Suprapubic skin (tissue), 4 donors: ENCODE data around the gene TNNI3. TPM values are rescaled to one million over a fixed set of nuclear protein-coding genes. Genes with fewer than 3 reads are reported as not detected.

ENCODE experiments used
- DNase-seq, 2 donors: peaks; one replicate each; pipeline ENCODE4 v3.0.0-alpha.2; 2019; ENCODE audit warnings: low spot score in 2 of 2
- H3K27ac ChIP-seq: fragments of 200-600 bp; sonication (generic); one replicate; pipeline ENCODE4 v1.5.1; 2019
- H3K27me3 ChIP-seq: fragments of 200-600 bp; sonication (generic); one replicate; pipeline ENCODE4 v1.5.1; 2019
- H3K36me3 ChIP-seq: fragments of 200-600 bp; sonication (generic); one replicate; pipeline ENCODE4 v1.5.1; 2019
- H3K4me1 ChIP-seq: fragments of 200-600 bp; sonication (generic); one replicate; pipeline ENCODE4 v1.5.1; 2019
- H3K4me3 ChIP-seq: fragments of 200-600 bp; sonication (generic); one replicate; pipeline ENCODE4 v1.5.1; 2019; ENCODE audit warnings: mild to moderate bottlenecking
- H3K9me3 ChIP-seq: fragments of 200-600 bp; sonication (generic); one replicate; pipeline ENCODE4 v1.5.1; 2019
- CTCF ChIP-seq, 2 donors: fragments of 200-600 bp in 1 of 2; fragments of 450-650 bp in 1 of 2; sonication (generic) in 1 of 2; IDR thresholded peaks; one replicate each; pipeline ENCODE4 v1.5.1; 2016 to 2019; ENCODE audit warnings: antibody characterized with exemption in 2 of 2, mild to moderate bottlenecking in 1 of 2, moderate library complexity in 1 of 2
- EP300 ChIP-seq: sonication (generic); formaldehyde crosslinking; IDR thresholded peaks from one replicate; pipeline ENCODE4 v1.6.1; 2017; ENCODE audit warnings: antibody characterized with exemption
- POLR2A ChIP-seq, 2 donors: fragments of 450-650 bp; IDR thresholded peaks; one replicate each; pipeline ENCODE4 v1.6.1; 2017; ENCODE audit warnings: antibody characterized with exemption in 2 of 2, mild to moderate bottlenecking in 2 of 2, moderate library complexity in 2 of 2
- POLR2AphosphoS5 ChIP-seq, 3 donors: sonication (generic); formaldehyde crosslinking; IDR thresholded peaks; one replicate each; pipeline ENCODE4 v1.6.1; 2017; ENCODE audit warnings: antibody characterized with exemption in 3 of 3
- WGBS: methylation state at CpG from one replicate; pipeline ENCODE4 v1.1.5; 2018; 5-methylcytosine and 5-hydroxymethylcytosine counted together
- total RNA-seq, 4 donors: library from RNA; depleted of rRNA; stranded (reverse); fragments of >200 nt; gene quantifications; one replicate each; pipeline ENCODE4 v1.1.0, GENCODE V29; 2016

The TNNI3 gene
- total RNA-seq, 4 donors from 2014 or later, result 1.7 to 4.7 (median 3.2) TPM

GRCh38 chr19:55197528-55197927 is 40.0 kb upstream of the TNNI3 start:
- Histone ChIP-seq H3K9me3 (no peaks in the 10 kb centered on the region), H3K4me3 (no peak overlapping the region), H3K27me3 (peaks cover 21% of the 10 kb centered on the region), H3K4me1 (no peaks in the 10 kb centered on the region), H3K36me3 (no peaks in the 10 kb centered on the region), H3K27ac (no peak overlapping the region)
- 68% methylated on average over 4 of the region's 4 CpGs for WGBS
- no peak for DNase-seq
- TF ChIP-seq POLR2A (IDR thresholded peaks at IDR 0.05) (no peak), CTCF (IDR thresholded peaks at IDR 0.05) (no peak), EP300 (no peak), POLR2AphosphoS5 (IDR thresholded peaks at IDR 0.05) (no peak)

GRCh38 chr19:55196803-55197202 is 39.3 kb upstream of the TNNI3 start:
- H3K4me1 ChIP-seq, result no peaks in the 10 kb centered on the region
- no peak overlapping the region for H3K27ac ChIP-seq
- H3K9me3 ChIP-seq, result no peaks in the 10 kb centered on the region
- no peaks in the 10 kb centered on the region for H3K36me3 ChIP-seq
- peaks cover 21% of the 10 kb centered on the region for H3K27me3 ChIP-seq
- no peak overlapping the region for H3K4me3 ChIP-seq
- no peak for DNase-seq
- 90% methylated on average over 10 of the region's 10 CpGs for WGBS
- TF ChIP-seq POLR2A (IDR thresholded peaks at IDR 0.05) (no peak), POLR2AphosphoS5 (IDR thresholded peaks at IDR 0.05) (no peak), EP300 (no peak), CTCF (IDR thresholded peaks at IDR 0.05) (no peak)

- Histone ChIP-seq H3K36me3 (no peaks in the 10 kb centered on the region), H3K27ac (no peak overlapping the region), H3K4me1 (peaks cover 14% of the 10 kb centered on the region), H3K9me3 (no peaks in the 10 kb centered on the region), H3K4me3 (no peak overlapping the region), H3K27me3 (peaks cover 11% of the 10 kb centered on the region)
- no peak for DNase-seq
- 74% methylated on average over 12 of the region's 12 CpGs for WGBS
- TF ChIP-seq POLR2A (IDR thresholded peaks at IDR 0.05), result no peak
- no peak for TF ChIP-seq POLR2AphosphoS5 (IDR thresholded peaks at IDR 0.05)
- no peak for TF ChIP-seq EP300
- TF ChIP-seq CTCF (IDR thresholded peaks at IDR 0.05), result no peak
Measured at GRCh38 chr19:55193481-55193880, 35.9 kb upstream of the TNNI3 start.

GRCh38 chr19:55189403-55189835 is 31.9 kb upstream of the TNNI3 start:
- DNase-seq, result peak in 1 of 2 donors; percentile 84
- TF ChIP-seq EP300, result no peak
- TF ChIP-seq POLR2AphosphoS5 (IDR thresholded peaks at IDR 0.05), result peak in 2 of 3 donors; percentile 26 to 90
- no peak overlapping the region for H3K4me3 ChIP-seq
- 34% methylated on average over 15 of the region's 15 CpGs for WGBS
- H3K9me3 ChIP-seq, result no peaks in the 10 kb centered on the region
- H3K27ac ChIP-seq, result peak overlapping the region; percentile 76
- peaks cover 17% of the 10 kb centered on the region for H3K4me1 ChIP-seq
- peaks cover 19% of the 10 kb centered on the region for H3K27me3 ChIP-seq
- no peaks in the 10 kb centered on the region for H3K36me3 ChIP-seq

- TF ChIP-seq EP300, result no peak
- Histone ChIP-seq H3K27me3 (peaks cover 22% of the 10 kb centered on the region), H3K27ac (peak overlapping the region; percentile 76), H3K4me3 (no peak overlapping the region), H3K4me1 (peaks cover 17% of the 10 kb centered on the region), H3K9me3 (no peaks in the 10 kb centered on the region), H3K36me3 (no peaks in the 10 kb centered on the region)
- DNase-seq, result no peak
- 47% methylated on average over 8 of the region's 8 CpGs for WGBS
Measured at GRCh38 chr19:55188625-55189024, 31.1 kb upstream of the TNNI3 start.

GRCh38 chr19:55186080-55186479 is 28.5 kb upstream of the TNNI3 start:
- H3K27me3 ChIP-seq, result peaks cover 44% of the 10 kb centered on the region
- WGBS, result 100% methylated on average over 1 of the region's 12 CpGs
- no peaks in the 10 kb centered on the region for H3K9me3 ChIP-seq
- TF ChIP-seq POLR2A (IDR thresholded peaks at IDR 0.05), result no peak
- TF ChIP-seq POLR2AphosphoS5 (IDR thresholded peaks at IDR 0.05), result no peak
- TF ChIP-seq EP300, result no peak
- no peak for TF ChIP-seq CTCF (IDR thresholded peaks at IDR 0.05)
- H3K4me3 ChIP-seq, result no peak overlapping the region
- H3K36me3 ChIP-seq, result no peaks in the 10 kb centered on the region
- DNase-seq, result no peak
- H3K4me1 ChIP-seq, result peaks cover 17% of the 10 kb centered on the region
- no peak overlapping the region for H3K27ac ChIP-seq
